ENCODE results near the gene PDK3. TPM values are rescaled to one million over a fixed set of nuclear protein-coding genes. Genes with fewer than 3 reads are reported as not detected.

Gene PDK3
- total RNA-seq, 1 donor from 2014 or later = 22.7 TPM

GRCh38 chrX:24482823-24483415 lies 17.8 kb downstream of the PDK3 start:
- DNase-seq (ENCODE audit: low spot score) = no peak

- DNase-seq (ENCODE audit: low spot score) = no peak
Measured at GRCh38 chrX:24483596-24483995, 18.5 kb downstream of the PDK3 start.

- DNase-seq (ENCODE audit: low spot score) = no peak
Measured at GRCh38 chrX:24485323-24485722, 20.2 kb downstream of the PDK3 start.

DNA sequence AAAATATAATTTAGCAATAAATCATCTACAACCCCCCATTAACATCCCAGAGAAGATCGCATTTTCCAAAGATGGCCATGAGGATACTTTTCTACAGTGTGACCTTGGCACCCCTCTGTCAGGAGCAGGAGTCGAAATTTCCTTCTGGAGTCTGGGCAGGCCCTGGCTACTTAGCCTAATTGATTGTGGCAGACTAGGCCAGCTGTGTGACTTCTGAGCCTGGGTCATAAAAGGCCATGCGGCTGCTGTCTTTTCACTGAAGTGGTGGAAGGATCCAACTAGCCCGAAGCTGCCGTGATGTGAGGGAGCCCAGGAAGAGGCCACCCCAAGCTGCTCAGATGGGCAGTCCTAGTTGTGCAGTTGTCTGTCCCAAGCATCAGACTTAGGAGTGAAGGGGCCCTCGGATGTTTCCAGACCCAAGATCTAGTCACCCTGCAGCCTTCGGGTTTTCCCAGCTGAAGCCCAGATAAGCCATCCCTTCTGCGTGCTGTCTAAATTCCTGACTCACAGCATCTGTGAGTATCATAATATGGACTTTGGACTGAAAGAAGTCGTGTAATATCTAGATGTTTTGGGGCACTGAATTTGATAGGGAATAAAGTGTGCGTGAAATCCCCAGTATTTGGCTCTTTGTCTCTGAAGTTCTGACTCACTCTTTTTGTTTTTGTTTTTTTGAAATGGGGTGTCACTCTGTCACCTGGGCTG lies 21.0 kb downstream of the PDK3 start:
- DNase-seq (ENCODE audit: low spot score) = no peak

- no peak for DNase-seq (ENCODE audit: low spot score)
Measured at GRCh38 chrX:24487571-24487970, 22.5 kb downstream of the PDK3 start.

DNA sequence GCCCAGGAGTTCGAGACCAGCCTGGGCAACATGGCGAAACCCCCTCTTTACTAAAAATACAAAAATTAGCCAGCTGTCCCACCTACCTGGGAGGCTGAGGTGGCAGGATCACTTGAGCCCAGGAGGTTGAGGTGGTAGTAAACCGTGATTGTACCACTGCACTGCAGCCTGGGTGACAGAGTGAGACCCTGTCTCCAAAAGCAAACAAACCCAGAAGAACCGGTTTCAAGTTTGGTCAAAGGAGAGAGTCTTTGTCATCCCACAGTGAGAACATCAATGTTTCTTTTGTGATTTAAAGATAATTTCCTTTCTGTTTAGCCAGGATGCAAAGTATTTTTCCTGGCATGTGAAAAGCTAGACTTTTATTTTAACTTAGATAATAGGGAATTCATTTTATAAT lies 26.7 kb downstream of the PDK3 start:
- no peak for DNase-seq (ENCODE audit: low spot score)

DNA sequence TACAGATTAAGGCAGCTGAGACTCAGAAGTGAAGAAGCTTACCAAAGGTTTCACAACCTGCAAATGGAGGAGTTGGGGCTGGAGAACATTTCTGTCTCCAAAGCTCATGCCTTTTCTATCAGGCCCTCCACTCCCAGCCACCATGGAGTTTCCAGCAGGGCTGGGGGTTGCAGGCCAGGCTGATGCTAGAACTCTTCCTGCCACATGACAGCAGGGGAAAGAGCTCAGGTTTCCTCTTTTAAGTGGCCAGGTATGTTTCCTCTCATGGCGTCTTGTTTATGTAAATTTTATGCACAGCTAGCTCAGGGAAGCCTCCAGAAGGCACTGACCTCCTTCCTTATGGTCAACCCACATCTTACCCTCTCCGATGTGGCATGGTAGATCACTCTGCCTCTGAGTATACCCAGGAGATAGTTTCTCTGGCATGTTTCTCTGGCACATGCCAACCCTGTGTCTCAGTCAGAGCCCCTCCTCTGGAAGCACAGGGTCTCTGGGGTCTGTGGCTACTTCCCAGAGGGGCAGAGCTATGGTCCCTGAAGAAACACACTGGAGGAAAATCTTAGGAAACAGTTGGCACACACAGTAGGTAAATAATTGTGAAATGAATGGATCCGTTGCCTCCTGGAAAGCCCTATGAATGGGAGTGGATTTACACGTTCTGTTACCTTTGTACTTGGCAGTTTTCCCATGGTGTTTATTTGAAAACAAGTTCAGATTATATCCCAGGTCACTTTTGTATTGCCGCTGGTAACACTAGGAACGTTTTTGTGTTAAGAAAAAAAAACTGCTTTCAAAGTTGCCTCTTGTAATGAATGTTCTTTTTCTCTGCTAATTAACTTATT lies 28.9 kb downstream of the PDK3 start:
- no peak for DNase-seq (ENCODE audit: low spot score)

DNA sequence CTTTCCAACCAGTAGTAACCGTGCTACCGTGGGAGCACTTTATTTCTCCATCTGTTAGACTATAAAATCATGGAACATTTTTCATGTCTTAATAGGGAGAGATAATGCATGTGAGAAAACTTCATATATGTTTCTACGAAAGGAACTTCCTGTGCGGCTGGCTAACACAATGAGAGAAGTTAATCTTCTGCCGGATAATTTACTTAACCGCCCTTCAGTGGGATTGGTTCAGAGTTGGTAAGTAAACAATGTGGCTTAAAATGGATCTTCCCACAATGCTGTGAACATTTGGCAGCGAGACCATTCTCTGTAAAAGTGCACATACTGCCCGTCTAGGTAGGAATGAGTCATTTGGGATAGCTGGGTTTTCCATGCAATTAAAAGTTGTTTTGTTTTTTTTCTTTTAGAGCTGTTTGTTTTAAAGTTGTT lies 29.6 kb downstream of the PDK3 start:
- DNase-seq (ENCODE audit: low spot score) = peak; percentile 51

DNA sequence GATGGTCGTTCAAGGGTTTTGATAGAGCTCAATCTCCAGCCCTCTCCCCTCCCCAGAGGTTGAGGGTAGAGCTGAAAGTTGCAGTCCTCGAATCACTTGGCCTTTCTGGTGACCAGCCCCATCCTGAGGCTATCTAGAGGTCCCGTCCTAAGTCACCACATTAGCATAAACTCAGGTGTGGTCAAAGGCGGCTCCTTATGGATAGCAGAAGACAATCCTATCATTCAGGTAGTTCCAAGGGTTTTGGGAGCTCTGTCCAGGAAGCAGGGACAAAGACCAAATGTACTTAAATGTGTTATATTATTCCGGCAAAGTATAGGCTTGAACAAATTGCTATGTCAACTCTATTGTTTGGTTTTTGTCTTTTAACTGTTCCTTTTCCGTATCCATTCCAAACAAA lies 30.6 kb downstream of the PDK3 start:
- DNase-seq (ENCODE audit: low spot score) = no peak

GRCh38 chrX:24498181-24498580 lies 33.1 kb downstream of the PDK3 start:
- DNase-seq (ENCODE audit: low spot score) = peak; percentile 50

DNA sequence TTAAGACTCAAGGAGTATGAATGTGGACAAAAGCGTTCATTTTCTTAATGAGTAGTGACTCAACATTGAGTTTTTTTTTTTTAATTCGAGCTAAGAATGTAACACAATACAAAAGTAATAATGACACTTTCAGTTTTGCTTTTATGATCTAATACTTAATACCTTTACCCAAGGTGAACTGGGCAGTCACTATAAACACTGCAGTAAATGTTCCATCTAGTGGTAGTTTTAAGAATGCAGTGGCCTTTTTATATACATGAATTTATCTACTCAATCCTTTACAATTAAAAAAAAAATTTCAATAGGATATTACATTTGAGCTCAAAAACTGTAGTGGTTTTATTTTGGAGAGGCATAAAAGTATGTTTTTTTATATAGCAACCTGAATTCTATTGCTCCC lies 33.9 kb downstream of the PDK3 start:
- no peak for DNase-seq (ENCODE audit: low spot score)

- no peak for DNase-seq (ENCODE audit: low spot score)
Measured at GRCh38 chrX:24506082-24506481, 41.0 kb downstream of the PDK3 start.

DNA sequence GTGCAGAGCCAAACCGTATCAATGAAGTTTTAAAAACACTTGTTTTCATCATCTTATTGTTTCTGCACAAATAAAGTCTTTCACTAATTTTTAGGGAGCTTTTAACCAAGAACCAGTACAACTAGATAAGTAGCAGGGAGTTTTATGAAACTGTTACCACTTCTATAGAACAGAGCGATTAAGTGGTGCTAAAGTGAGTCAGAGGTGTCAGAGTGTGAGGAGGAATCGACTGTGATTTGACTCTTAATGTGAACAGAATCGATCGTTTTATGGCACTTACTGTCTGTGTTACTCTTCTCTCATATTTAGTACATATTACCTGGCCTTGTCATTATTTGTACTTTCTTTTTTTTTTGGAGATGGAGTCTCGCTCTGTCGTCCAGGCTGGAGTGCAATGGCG lies 43.3 kb downstream of the PDK3 start:
- no peak for DNase-seq (ENCODE audit: low spot score)

DNA sequence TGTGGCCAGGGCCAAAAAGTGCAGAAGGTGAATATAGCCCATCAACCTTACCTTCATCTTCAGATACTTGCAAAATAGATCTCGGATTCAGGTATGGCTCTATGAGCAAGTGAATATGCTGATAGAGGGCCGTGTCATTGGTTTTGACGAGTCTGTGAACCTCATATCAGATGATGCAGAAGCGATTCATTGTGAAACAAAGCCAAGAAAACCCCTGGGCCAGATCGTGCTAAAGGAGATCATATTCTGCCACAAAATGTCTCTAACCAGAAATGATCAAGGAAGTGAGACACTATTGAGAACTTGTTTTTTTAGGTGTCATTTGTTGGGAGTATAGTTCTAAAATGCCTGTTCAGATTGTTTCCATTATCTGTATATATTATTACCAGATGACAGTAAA lies 48.3 kb downstream of the PDK3 start:
- DNase-seq (ENCODE audit: low spot score) = no peak

DNA sequence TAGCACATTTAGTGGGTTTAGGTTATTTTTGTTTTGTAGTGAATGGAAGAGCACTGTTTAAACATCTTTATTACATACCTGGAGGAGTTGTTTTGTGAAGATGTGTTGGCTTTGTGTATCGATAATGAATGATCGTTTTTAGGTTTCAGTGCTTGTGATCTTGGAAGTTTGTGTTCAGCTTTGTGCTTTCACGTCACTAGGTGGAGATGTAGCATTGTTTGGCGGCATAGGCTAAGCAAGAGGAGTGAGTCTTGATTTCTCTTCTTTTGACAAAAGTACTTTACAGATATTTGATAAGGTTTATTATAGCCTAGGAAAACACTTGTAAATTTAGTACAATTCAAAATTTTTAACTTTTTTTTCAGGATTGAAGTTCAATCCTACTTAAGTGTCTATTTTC lies 50.4 kb downstream of the PDK3 start:
- DNase-seq (ENCODE audit: low spot score) = no peak

- DNase-seq (ENCODE audit: low spot score) = no peak
Measured at GRCh38 chrX:24520472-24520871, 55.4 kb downstream of the PDK3 start.

- no peak for DNase-seq (ENCODE audit: low spot score)
Measured at GRCh38 chrX:24525455-24525854, 60.4 kb downstream of the PDK3 start.

GRCh38 chrX:24526616-24527015 lies 61.5 kb downstream of the PDK3 start:
- DNase-seq (ENCODE audit: low spot score) = no peak

GRCh38 chrX:24528605-24529004 lies 63.5 kb downstream of the PDK3 start:
- no peak for DNase-seq (ENCODE audit: low spot score)

DNA sequence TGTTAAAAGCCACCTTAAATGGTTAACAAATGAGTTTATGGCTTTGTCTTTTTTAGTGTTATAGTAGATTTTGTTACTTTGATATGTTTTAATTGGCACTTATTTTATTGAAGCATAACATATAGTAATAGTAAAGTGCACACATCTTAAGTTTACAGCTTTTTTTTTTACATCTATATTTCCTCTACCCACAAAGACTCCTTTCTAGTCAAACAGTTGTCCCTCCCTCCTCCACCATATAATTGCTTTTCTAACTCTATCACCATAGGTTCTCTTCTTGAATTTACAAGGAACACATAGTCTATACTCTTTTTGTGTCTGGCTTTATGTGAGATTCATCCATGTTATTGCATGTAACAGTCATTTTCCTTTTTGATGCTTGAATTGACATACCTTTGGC lies 71.5 kb downstream of the PDK3 start:
- no peak for DNase-seq (ENCODE audit: low spot score)

- no peak for DNase-seq (ENCODE audit: low spot score)
Measured at GRCh38 chrX:24542756-24543155, 77.7 kb downstream of the PDK3 start.

DNA sequence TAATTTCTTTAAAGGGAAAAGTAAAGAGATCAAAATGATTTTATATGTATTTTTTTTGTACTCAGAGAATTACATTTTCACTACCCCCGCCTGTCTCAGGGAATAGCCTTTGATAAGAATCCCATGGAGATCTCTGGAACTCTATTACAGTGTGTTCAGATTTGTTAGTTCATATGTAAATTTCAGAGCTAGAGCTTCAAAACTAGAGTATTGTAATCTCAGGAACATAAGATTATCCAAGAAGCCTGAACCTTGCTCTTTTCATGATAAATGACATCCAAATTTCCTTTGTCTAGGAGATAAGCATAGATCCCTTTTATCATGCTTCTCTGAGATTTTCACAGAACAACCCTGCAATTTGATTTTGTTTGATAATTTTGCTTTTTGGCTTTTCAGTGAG lies 82.9 kb downstream of the PDK3 start:
- no peak for DNase-seq (ENCODE audit: low spot score)

- DNase-seq (ENCODE audit: low spot score) = no peak
Measured at GRCh38 chrX:24550166-24550565, 85.1 kb downstream of the PDK3 start.

All from ureter (tissue), 1 donor.